WTC11 (cell line): ENCODE data around the gene IRX4. TPM values are rescaled to one million over a fixed set of nuclear protein-coding genes. Genes with fewer than 3 reads are reported as not detected.

Source experiments
- ATAC-seq: fragments of 200-7000 bp; cut with Tn5 transposase; 2 replicates; pipeline ENCODE4 v1.10.0; 2021; ENCODE audit warnings: mild to moderate bottlenecking, moderate library complexity
- CTCF ChIA-PET: fragments of 300-600 bp; sonication (Branson Sonifier 250); formaldehyde crosslinking; loops from one replicate; lab custom pipeline; 2021; ENCODE audit warnings: antibody characterized with exemption; lab: Charles Lee
- POLR2A ChIA-PET: fragments of 350-600 bp; sonication (Branson Sonifier 250); formaldehyde crosslinking; loops from one replicate; lab custom pipeline; 2021; ENCODE audit warnings: antibody characterized with exemption; lab: Charles Lee
- DNase-seq: peaks from one replicate; pipeline ENCODE4 v3.0.0; 2021; ENCODE audit warnings: low spot score
- H3K27ac Mint-ChIP-seq: 2 replicates; pipeline ENCODE4 v1.8.0; 2021; ENCODE audit warnings: mixed read lengths
- H3K27me3 Mint-ChIP-seq: 2 replicates; pipeline ENCODE4 v1.8.0; 2021; ENCODE audit warnings: low read depth, mild to moderate bottlenecking, moderate library complexity, mixed read lengths
- H3K36me3 Mint-ChIP-seq: 2 replicates; pipeline ENCODE4 v1.8.0; 2021; ENCODE audit warnings: mixed read lengths
- H3K4me1 Mint-ChIP-seq: 2 replicates; pipeline ENCODE4 v1.8.0; 2022; ENCODE audit warnings: mixed read lengths
- H3K4me3 Mint-ChIP-seq: 2 replicates; pipeline ENCODE4 v1.8.0; 2021; ENCODE audit warnings: mild to moderate bottlenecking, moderate library complexity, mixed read lengths
- H3K9me3 Mint-ChIP-seq: 2 replicates; pipeline ENCODE4 v1.8.0; 2021; ENCODE audit warnings: mixed read lengths
- ATF1 ChIP-seq: sonication (generic); formaldehyde crosslinking; IDR thresholded peaks from 2 replicates; pipeline ENCODE4 v1.8.1; 2023; ENCODE audit warnings: mild to moderate bottlenecking, moderate library complexity, missing genetic modification reagents
- CBFB ChIP-seq: sonication (generic); formaldehyde crosslinking; IDR thresholded peaks from 2 replicates; pipeline ENCODE4 v1.8.1; 2022; ENCODE audit warnings: mild to moderate bottlenecking, low read depth, missing genetic modification reagents
- ELF4 ChIP-seq: sonication (generic); formaldehyde crosslinking; IDR thresholded peaks from 2 replicates; pipeline ENCODE4 v1.8.1; 2022; ENCODE audit warnings: low read depth, mild to moderate bottlenecking, moderate library complexity, missing genetic modification reagents
- ESRRA ChIP-seq: sonication (generic); formaldehyde crosslinking; IDR thresholded peaks from 2 replicates; pipeline ENCODE4 v1.8.1; 2022; ENCODE audit warnings: mild to moderate bottlenecking, missing genetic modification reagents, borderline replicate concordance
- FOXJ3 ChIP-seq: sonication (generic); formaldehyde crosslinking; IDR thresholded peaks from 2 replicates; pipeline ENCODE4 v1.9.0; 2021; ENCODE audit warnings: missing genetic modification reagents, mild to moderate bottlenecking, borderline replicate concordance
- FOXK1 ChIP-seq: sonication (generic); formaldehyde crosslinking; IDR thresholded peaks from 2 replicates; pipeline ENCODE4 v1.8.0; 2022; ENCODE audit warnings: mild to moderate bottlenecking, moderate library complexity, missing genetic modification reagents
- GRHL2 ChIP-seq: fragments of 250-450 bp; sonication (Bioruptor Pico); IDR thresholded peaks from 2 replicates; pipeline ENCODE4 v1.8.0; 2022; ENCODE audit warnings: mild to moderate bottlenecking, moderate library complexity; ENCODE audit not compliant: insufficient replicate concordance, severe bottlenecking
- GTF2I ChIP-seq: fragments of 250-450 bp; sonication (Bioruptor Pico); conservative IDR thresholded peaks from 2 replicates; pipeline ENCODE4 v1.4.0; 2021; ENCODE audit warnings: mild to moderate bottlenecking
- NFYB ChIP-seq: sonication (generic); formaldehyde crosslinking; conservative IDR thresholded peaks from 2 replicates; pipeline ENCODE4 v1.8.0; 2022; ENCODE audit warnings: low read depth, missing genetic modification reagents
- NR1H2 ChIP-seq: sonication (generic); formaldehyde crosslinking; IDR thresholded peaks from 2 replicates; pipeline ENCODE4 v1.9.0; 2021; ENCODE audit warnings: mild to moderate bottlenecking, moderate library complexity, missing genetic modification reagents
- RORB ChIP-seq: fragments of 250-450 bp; sonication (Bioruptor Pico); IDR thresholded peaks from 2 replicates; pipeline ENCODE4 v1.9.0; 2021; ENCODE audit warnings: mild to moderate bottlenecking
- SMAD4 ChIP-seq: sonication (generic); formaldehyde crosslinking; IDR thresholded peaks from 2 replicates; pipeline ENCODE4 v1.8.0; 2022; ENCODE audit warnings: mild to moderate bottlenecking, missing genetic modification reagents
- TCF7 ChIP-seq: sonication (generic); formaldehyde crosslinking; IDR thresholded peaks from 2 replicates; pipeline ENCODE4 v1.8.0; 2022; ENCODE audit warnings: mild to moderate bottlenecking, low read depth, missing genetic modification reagents, moderate library complexity
- ZNF263 ChIP-seq: sonication (generic); formaldehyde crosslinking; IDR thresholded peaks from 2 replicates; pipeline ENCODE4 v1.8.1; 2022; ENCODE audit warnings: low read depth, mild to moderate bottlenecking, moderate library complexity, missing genetic modification reagents
- total RNA-seq: library from RNA; stranded (reverse); gene quantifications from 3 replicates; pipeline ENCODE4 v1.2.3, GENCODE V29; 2021
- TF ChIP-seq, protein P1 (sequence below): fragments of 200-600 bp; IDR thresholded peaks from 2 replicates; pipeline ENCODE4 v1.8.0; 2022; ENCODE audit warnings: antibody characterized with exemption
- TF ChIP-seq, protein P2 (sequence below): fragments of 250-450 bp; sonication (Bioruptor Pico); IDR thresholded peaks from 2 replicates; pipeline ENCODE4 v1.8.0; 2021; ENCODE audit warnings: mild to moderate bottlenecking
- TF ChIP-seq, protein P3 (sequence below): sonication (generic); formaldehyde crosslinking; IDR thresholded peaks from 2 replicates; pipeline ENCODE4 v1.8.0; 2023; ENCODE audit warnings: missing genetic modification reagents, mild to moderate bottlenecking, borderline replicate concordance
- TF ChIP-seq, protein P4 (sequence below): sonication (generic); formaldehyde crosslinking; IDR thresholded peaks from 2 replicates; pipeline ENCODE4 v1.8.1; 2023; ENCODE audit warnings: mild to moderate bottlenecking, missing genetic modification reagents, moderate library complexity
- TF ChIP-seq, protein P5 (sequence below): fragments of 250-450 bp; sonication (Bioruptor Pico); IDR thresholded peaks from 2 replicates; pipeline ENCODE4 v1.9.0; 2021; ENCODE audit warnings: mild to moderate bottlenecking
- TF ChIP-seq, protein P6 (sequence below): sonication (generic); formaldehyde crosslinking; IDR thresholded peaks from 2 replicates; pipeline ENCODE4 v1.8.1; 2022; ENCODE audit warnings: missing genetic modification reagents, borderline replicate concordance
- TF ChIP-seq, protein P7 (sequence below): sonication (generic); formaldehyde crosslinking; IDR thresholded peaks from 2 replicates; pipeline ENCODE4 v1.8.0; 2023; ENCODE audit warnings: missing genetic modification reagents
- TF ChIP-seq, protein P8 (sequence below): fragments of 250-450 bp; sonication (Bioruptor Pico); IDR thresholded peaks from 2 replicates; pipeline ENCODE4 v1.9.0; 2021; ENCODE audit warnings: mild to moderate bottlenecking

IRX4 gene
- total RNA-seq, 1 experiment from 2014 or later = 9.0 TPM

DNA sequence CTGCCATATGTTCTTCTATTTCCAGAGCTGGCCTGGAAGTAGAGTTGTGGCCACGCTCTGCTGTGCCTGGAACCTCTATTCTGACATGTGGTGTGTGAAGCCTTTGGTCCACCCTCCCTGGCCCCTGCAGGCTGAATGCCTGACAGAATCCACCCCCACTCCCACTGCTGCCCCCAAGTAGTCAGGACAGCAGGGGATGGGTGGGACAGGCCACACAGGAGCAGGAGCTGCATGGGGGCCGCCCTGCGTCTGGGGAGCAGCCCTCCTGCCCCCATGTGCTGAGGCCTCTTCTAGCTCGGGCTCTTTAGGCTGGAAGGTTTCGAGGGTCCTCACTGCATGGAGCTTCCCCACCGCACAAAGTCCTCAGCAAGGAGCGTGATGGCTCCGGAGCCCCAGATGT is 32.6 kb upstream of the IRX4 start:
- ATAC-seq = no peak
- no peak overlapping the region for H3K4me3 Mint-ChIP-seq
- no peaks in the 10 kb centered on the region for H3K36me3 Mint-ChIP-seq
- H3K9me3 Mint-ChIP-seq = no peaks in the 10 kb centered on the region; the same call in 1 of the 2 replicates
- TF ChIP-seq, protein P1, sequence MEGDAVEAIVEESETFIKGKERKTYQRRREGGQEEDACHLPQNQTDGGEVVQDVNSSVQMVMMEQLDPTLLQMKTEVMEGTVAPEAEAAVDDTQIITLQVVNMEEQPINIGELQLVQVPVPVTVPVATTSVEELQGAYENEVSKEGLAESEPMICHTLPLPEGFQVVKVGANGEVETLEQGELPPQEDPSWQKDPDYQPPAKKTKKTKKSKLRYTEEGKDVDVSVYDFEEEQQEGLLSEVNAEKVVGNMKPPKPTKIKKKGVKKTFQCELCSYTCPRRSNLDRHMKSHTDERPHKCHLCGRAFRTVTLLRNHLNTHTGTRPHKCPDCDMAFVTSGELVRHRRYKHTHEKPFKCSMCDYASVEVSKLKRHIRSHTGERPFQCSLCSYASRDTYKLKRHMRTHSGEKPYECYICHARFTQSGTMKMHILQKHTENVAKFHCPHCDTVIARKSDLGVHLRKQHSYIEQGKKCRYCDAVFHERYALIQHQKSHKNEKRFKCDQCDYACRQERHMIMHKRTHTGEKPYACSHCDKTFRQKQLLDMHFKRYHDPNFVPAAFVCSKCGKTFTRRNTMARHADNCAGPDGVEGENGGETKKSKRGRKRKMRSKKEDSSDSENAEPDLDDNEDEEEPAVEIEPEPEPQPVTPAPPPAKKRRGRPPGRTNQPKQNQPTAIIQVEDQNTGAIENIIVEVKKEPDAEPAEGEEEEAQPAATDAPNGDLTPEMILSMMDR = no peak
- TF ChIP-seq NR1H2 (no peak), GRHL2 (CRISPR knock-in tag) (no peak), FOXJ3 (no peak), GTF2I (CRISPR knock-in tag) (no peak), CBFB (CRISPR knock-in tag) (no peak), ELF4 (CRISPR knock-in tag) (no peak), ZNF263 (no peak), FOXK1 (CRISPR knock-in tag) (no peak), SMAD4 (no peak), NFYB (CRISPR knock-in tag) (no peak)
- TF ChIP-seq, protein P2, sequence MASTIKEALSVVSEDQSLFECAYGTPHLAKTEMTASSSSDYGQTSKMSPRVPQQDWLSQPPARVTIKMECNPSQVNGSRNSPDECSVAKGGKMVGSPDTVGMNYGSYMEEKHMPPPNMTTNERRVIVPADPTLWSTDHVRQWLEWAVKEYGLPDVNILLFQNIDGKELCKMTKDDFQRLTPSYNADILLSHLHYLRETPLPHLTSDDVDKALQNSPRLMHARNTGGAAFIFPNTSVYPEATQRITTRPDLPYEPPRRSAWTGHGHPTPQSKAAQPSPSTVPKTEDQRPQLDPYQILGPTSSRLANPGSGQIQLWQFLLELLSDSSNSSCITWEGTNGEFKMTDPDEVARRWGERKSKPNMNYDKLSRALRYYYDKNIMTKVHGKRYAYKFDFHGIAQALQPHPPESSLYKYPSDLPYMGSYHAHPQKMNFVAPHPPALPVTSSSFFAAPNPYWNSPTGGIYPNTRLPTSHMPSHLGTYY (CRISPR knock-in tag) = no peak
- TF ChIP-seq, protein P3, sequence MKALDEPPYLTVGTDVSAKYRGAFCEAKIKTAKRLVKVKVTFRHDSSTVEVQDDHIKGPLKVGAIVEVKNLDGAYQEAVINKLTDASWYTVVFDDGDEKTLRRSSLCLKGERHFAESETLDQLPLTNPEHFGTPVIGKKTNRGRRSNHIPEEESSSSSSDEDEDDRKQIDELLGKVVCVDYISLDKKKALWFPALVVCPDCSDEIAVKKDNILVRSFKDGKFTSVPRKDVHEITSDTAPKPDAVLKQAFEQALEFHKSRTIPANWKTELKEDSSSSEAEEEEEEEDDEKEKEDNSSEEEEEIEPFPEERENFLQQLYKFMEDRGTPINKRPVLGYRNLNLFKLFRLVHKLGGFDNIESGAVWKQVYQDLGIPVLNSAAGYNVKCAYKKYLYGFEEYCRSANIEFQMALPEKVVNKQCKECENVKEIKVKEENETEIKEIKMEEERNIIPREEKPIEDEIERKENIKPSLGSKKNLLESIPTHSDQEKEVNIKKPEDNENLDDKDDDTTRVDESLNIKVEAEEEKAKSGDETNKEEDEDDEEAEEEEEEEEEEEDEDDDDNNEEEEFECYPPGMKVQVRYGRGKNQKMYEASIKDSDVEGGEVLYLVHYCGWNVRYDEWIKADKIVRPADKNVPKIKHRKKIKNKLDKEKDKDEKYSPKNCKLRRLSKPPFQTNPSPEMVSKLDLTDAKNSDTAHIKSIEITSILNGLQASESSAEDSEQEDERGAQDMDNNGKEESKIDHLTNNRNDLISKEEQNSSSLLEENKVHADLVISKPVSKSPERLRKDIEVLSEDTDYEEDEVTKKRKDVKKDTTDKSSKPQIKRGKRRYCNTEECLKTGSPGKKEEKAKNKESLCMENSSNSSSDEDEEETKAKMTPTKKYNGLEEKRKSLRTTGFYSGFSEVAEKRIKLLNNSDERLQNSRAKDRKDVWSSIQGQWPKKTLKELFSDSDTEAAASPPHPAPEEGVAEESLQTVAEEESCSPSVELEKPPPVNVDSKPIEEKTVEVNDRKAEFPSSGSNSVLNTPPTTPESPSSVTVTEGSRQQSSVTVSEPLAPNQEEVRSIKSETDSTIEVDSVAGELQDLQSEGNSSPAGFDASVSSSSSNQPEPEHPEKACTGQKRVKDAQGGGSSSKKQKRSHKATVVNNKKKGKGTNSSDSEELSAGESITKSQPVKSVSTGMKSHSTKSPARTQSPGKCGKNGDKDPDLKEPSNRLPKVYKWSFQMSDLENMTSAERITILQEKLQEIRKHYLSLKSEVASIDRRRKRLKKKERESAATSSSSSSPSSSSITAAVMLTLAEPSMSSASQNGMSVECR (CRISPR knock-in tag) = no peak
- TF ChIP-seq, protein P4, sequence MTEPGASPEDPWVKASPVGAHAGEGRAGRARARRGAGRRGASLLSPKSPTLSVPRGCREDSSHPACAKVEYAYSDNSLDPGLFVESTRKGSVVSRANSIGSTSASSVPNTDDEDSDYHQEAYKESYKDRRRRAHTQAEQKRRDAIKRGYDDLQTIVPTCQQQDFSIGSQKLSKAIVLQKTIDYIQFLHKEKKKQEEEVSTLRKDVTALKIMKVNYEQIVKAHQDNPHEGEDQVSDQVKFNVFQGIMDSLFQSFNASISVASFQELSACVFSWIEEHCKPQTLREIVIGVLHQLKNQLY = no peak
- TF ChIP-seq, protein P5, sequence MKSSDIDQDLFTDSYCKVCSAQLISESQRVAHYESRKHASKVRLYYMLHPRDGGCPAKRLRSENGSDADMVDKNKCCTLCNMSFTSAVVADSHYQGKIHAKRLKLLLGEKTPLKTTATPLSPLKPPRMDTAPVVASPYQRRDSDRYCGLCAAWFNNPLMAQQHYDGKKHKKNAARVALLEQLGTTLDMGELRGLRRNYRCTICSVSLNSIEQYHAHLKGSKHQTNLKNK = no peak
- TF ChIP-seq, protein P6, sequence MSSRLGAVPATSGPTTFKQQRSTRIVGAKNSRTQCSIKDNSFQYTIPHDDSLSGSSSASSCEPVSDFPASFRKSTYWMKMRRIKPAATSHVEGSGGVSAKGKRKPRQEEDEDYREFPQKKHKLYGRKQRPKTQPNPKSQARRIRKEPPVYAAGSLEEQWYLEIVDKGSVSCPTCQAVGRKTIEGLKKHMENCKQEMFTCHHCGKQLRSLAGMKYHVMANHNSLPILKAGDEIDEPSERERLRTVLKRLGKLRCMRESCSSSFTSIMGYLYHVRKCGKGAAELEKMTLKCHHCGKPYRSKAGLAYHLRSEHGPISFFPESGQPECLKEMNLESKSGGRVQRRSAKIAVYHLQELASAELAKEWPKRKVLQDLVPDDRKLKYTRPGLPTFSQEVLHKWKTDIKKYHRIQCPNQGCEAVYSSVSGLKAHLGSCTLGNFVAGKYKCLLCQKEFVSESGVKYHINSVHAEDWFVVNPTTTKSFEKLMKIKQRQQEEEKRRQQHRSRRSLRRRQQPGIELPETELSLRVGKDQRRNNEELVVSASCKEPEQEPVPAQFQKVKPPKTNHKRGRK (CRISPR knock-in tag) = no peak
- no peaks in the 10 kb centered on the region for H3K27me3 Mint-ChIP-seq
- ChIA-PET POLR2A (no interaction called here), CTCF (no interaction called here)
- no peak for DNase-seq
- H3K4me1 Mint-ChIP-seq = 0 out of 2 replicates have a peak, but pooled peaks cover 2% of the 10 kb centered on the region
- H3K27ac Mint-ChIP-seq = no peak overlapping the region

DNA sequence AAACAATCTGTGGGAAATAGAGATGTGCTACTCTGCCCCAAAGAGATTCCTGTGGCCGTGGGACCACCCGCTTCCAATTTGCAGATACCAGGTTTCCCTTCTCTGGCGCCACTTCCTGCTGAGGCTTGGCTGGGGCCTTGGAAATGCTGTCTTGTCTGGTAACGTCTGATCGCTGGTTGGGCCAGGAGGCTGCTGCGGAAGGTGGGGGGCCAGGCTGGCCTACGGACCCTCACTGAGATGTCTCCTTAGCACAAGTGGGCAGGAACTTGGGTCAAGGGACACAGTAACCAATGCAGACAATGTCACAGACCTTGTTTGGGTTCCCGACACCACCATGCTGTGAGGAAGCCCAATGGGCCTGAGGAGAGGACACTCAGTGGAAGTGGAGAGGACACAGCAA is 31.7 kb upstream of the IRX4 start:
- H3K4me1 Mint-ChIP-seq = 0 out of 2 replicates have a peak, but pooled peaks cover 2% of the 10 kb centered on the region
- POLR2A ChIA-PET = no interaction called here

More for the DNA sequence above, 31.7 kb upstream of the IRX4 start:
- Mint-ChIP-seq H3K4me3 (no peak overlapping the region), H3K36me3 (no peaks in the 10 kb centered on the region), H3K27ac (no peak overlapping the region), H3K9me3 (no peaks in the 10 kb centered on the region; the same call in 1 of the 2 replicates), H3K27me3 (no peaks in the 10 kb centered on the region)
- TF ChIP-seq ELF4 (CRISPR knock-in tag) (no peak), ESRRA (no peak), RORB (CRISPR knock-in tag) (no peak), TCF7 (CRISPR knock-in tag) (no peak), NFYB (CRISPR knock-in tag) (no peak), ATF1 (no peak)
- TF ChIP-seq, protein P7, sequence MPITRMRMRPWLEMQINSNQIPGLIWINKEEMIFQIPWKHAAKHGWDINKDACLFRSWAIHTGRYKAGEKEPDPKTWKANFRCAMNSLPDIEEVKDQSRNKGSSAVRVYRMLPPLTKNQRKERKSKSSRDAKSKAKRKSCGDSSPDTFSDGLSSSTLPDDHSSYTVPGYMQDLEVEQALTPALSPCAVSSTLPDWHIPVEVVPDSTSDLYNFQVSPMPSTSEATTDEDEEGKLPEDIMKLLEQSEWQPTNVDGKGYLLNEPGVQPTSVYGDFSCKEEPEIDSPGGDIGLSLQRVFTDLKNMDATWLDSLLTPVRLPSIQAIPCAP = no peak
- TF ChIP-seq, protein P8, sequence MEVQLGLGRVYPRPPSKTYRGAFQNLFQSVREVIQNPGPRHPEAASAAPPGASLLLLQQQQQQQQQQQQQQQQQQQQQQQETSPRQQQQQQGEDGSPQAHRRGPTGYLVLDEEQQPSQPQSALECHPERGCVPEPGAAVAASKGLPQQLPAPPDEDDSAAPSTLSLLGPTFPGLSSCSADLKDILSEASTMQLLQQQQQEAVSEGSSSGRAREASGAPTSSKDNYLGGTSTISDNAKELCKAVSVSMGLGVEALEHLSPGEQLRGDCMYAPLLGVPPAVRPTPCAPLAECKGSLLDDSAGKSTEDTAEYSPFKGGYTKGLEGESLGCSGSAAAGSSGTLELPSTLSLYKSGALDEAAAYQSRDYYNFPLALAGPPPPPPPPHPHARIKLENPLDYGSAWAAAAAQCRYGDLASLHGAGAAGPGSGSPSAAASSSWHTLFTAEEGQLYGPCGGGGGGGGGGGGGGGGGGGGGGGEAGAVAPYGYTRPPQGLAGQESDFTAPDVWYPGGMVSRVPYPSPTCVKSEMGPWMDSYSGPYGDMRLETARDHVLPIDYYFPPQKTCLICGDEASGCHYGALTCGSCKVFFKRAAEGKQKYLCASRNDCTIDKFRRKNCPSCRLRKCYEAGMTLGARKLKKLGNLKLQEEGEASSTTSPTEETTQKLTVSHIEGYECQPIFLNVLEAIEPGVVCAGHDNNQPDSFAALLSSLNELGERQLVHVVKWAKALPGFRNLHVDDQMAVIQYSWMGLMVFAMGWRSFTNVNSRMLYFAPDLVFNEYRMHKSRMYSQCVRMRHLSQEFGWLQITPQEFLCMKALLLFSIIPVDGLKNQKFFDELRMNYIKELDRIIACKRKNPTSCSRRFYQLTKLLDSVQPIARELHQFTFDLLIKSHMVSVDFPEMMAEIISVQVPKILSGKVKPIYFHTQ = no peak
- ATAC-seq (no peak), DNase-seq (no peak)
- CTCF ChIA-PET = no interaction called here
